Breast epithelium (tissue), 4 donors: Measurements from ENCODE around the gene ABCC4. TPM values are rescaled to one million over a fixed set of nuclear protein-coding genes. Genes with fewer than 3 reads are reported as not detected.

Experiments used
- DNase-seq, 2 donors: peaks; one replicate each; pipeline ENCODE4 v3.0.0-alpha.2; 2019; ENCODE audit warnings: low spot score in 2 of 2
- H3K27ac ChIP-seq, 2 donors: fragments of 200-600 bp; sonication (generic) in 1 of 2; one replicate each; pipeline ENCODE4 v1.5.1; 2016 to 2019; ENCODE audit warnings: mild to moderate bottlenecking in 1 of 2
- H3K27me3 ChIP-seq, 2 donors: fragments of 200-600 bp; sonication (generic) in 1 of 2; one replicate each; pipeline versions ENCODE4 v1.5.1 to v1.6.0; 2017 to 2019; ENCODE audit warnings: control low read depth in 1 of 2, mild to moderate bottlenecking in 1 of 2
- H3K36me3 ChIP-seq: fragments of 200-600 bp; one replicate; pipeline ENCODE4 v1.5.1; 2019
- H3K4me1 ChIP-seq, 2 donors: fragments of 200-600 bp; sonication (generic); one replicate each; pipeline ENCODE4 v1.5.1; 2016 to 2019; ENCODE audit warnings: control low read depth in 1 of 2
- H3K4me3 ChIP-seq, 3 donors: fragments of 200-600 bp; sonication (generic); 1 replicate in 2 of 3; 2 replicates in 1 of 3; pipeline ENCODE4 v1.5.1; 2016 to 2019; ENCODE audit warnings: mild to moderate bottlenecking in 3 of 3, moderate library complexity in 2 of 3
- H3K9me3 ChIP-seq, 2 donors: fragments of 200-600 bp; sonication (generic) in 1 of 2; one replicate each; pipeline ENCODE4 v1.5.1; 2016 to 2019; ENCODE audit warnings: control low read depth in 1 of 2
- CTCF ChIP-seq, 3 donors: fragments of 450-650 bp; IDR thresholded peaks; one replicate each; pipeline ENCODE4 v1.5.1; 2016 to 2017; ENCODE audit warnings: antibody characterized with exemption in 3 of 3, mild to moderate bottlenecking in 3 of 3, moderate library complexity in 3 of 3
- POLR2A ChIP-seq: fragments of 450-650 bp; IDR thresholded peaks from one replicate; pipeline ENCODE4 v1.6.1; 2016; ENCODE audit warnings: antibody characterized with exemption, mild to moderate bottlenecking, moderate library complexity
- POLR2AphosphoS5 ChIP-seq, 3 donors: sonication (generic); formaldehyde crosslinking; IDR thresholded peaks; one replicate each; pipeline ENCODE4 v1.6.1; 2017; ENCODE audit warnings: antibody characterized with exemption in 3 of 3
- intact Hi-C: fragments of 100-400 bp; cut with DNase I; formaldehyde crosslinking; loops from one replicate; pipeline ENCODE4 v1.15.1; 2023; ENCODE audit warnings: low total_unique reads
- total RNA-seq, 3 donors: library from RNA; depleted of rRNA; stranded (reverse); fragments of >200 nt; gene quantifications; one replicate each; pipeline ENCODE4 v1.1.0, GENCODE V29; 2016

Gene ABCC4
- total RNA-seq, 3 donors from 2014 or later: 4.1 to 6.2 (median 4.5) TPM

GRCh38 chr13:95261956-95262355 is 39.3 kb downstream of the ABCC4 start:
- DNase-seq: no peak
- Histone ChIP-seq H3K27ac (no peak overlapping the region), H3K4me1 (no peaks in the 10 kb centered on the region), H3K4me3 (no peak overlapping the region), H3K27me3 (no peaks in the 10 kb centered on the region), H3K36me3 (no peaks in the 10 kb centered on the region), H3K9me3 (no peaks in the 10 kb centered on the region)
- intact Hi-C loops: no loop called here
- no peak for TF ChIP-seq CTCF (IDR thresholded peaks at IDR 0.05)
- no peak for TF ChIP-seq POLR2AphosphoS5 (IDR thresholded peaks at IDR 0.05)
- TF ChIP-seq POLR2A: no peak

DNA sequence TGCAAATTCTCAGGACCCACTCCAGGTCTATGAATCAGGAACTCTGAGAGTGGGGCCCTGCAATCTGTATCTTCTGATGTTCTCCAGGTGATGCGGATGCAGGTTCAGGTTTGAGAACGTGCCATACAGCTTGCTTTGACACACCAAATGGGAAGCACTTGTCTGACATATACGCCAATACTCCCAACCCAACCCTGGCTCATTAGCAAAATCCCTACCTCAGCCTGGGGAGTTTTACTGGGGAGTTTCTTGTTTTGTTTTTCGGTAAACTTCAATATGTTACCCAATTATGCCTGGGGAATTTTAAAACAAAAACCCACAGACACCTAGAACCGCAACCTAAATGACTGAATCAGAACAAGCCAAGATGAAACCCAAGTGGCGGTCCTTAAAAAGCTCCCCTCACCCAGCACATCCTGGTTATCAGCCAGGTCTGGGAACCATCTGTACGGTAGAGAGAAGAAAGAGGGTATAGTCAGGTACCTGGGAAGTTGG is 41.2 kb downstream of the ABCC4 start:
- H3K27me3 ChIP-seq: no peaks in the 10 kb centered on the region
- TF ChIP-seq POLR2A (no peak), POLR2AphosphoS5 (IDR thresholded peaks at IDR 0.05) (no peak), CTCF (IDR thresholded peaks at IDR 0.05) (no peak)

DNA sequence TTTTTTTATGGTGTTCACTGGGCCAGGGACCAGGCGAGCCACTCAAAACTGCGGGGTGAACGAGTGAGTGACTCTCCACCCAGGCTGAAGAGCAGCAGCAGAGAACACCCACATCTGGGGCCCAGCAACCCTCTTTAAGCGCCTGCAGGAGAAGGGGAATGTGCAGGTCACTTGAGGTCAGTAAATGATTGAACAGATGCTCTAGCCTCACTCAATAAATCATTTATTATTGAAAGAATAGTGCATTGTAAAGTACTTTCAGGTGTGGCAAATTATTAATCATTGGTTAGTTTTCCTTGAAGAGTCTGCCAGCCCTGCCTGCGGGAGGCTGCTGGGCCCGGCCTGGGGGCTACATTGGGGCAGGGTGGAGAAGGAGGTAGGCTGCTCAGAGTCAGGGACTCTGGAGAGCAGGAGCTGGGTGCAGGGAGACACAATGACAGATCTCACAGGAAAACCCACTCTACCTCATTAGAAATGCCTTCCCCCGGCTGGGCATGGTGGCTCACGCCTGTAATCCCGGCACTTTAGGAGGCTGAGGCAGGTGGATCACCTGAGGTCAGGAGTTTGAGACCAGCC is 42.5 kb downstream of the ABCC4 start:
- no peak overlapping the region for H3K27ac ChIP-seq
- no peak overlapping the region for H3K4me3 ChIP-seq
- H3K27me3 ChIP-seq: no peaks in the 10 kb centered on the region
- H3K9me3 ChIP-seq: no peaks in the 10 kb centered on the region
- TF ChIP-seq POLR2A (no peak), CTCF (IDR thresholded peaks at IDR 0.05) (no peak), POLR2AphosphoS5 (IDR thresholded peaks at IDR 0.05) (no peak)
- no peaks in the 10 kb centered on the region for H3K36me3 ChIP-seq
- intact Hi-C loops: no loop called here
- H3K4me1 ChIP-seq: no peaks in the 10 kb centered on the region
- no peak for DNase-seq

More for the DNA sequence above, 41.2 kb downstream of the ABCC4 start:
- no peaks in the 10 kb centered on the region for H3K9me3 ChIP-seq
- no peak overlapping the region for H3K27ac ChIP-seq
- H3K36me3 ChIP-seq: no peaks in the 10 kb centered on the region
- intact Hi-C loops: no loop called here
- no peaks in the 10 kb centered on the region for H3K4me1 ChIP-seq
- H3K4me3 ChIP-seq: no peak overlapping the region
- DNase-seq: no peak

- TF ChIP-seq POLR2AphosphoS5 (IDR thresholded peaks at IDR 0.05): no peak
- no peak for TF ChIP-seq CTCF (IDR thresholded peaks at IDR 0.05)
- TF ChIP-seq POLR2A: no peak
- no peaks in the 10 kb centered on the region for H3K36me3 ChIP-seq
- no peak for DNase-seq
- no peaks in the 10 kb centered on the region for H3K27me3 ChIP-seq
- intact Hi-C loops: no loop called here
- no peaks in the 10 kb centered on the region for H3K9me3 ChIP-seq
- no peak overlapping the region for H3K27ac ChIP-seq
- H3K4me1 ChIP-seq: no peaks in the 10 kb centered on the region
- no peak overlapping the region for H3K4me3 ChIP-seq
Observed at GRCh38 chr13:95258098-95258497, 43.2 kb downstream of the ABCC4 start.

- TF ChIP-seq CTCF (IDR thresholded peaks at IDR 0.05): no peak
- no peak for TF ChIP-seq POLR2A
- TF ChIP-seq POLR2AphosphoS5 (IDR thresholded peaks at IDR 0.05): no peak
- Histone ChIP-seq H3K36me3 (no peaks in the 10 kb centered on the region), H3K4me1 (no peaks in the 10 kb centered on the region), H3K27ac (no peak overlapping the region), H3K27me3 (peaks cover 0 to 6% of the 10 kb centered on the region in 2 donors), H3K4me3 (no peak overlapping the region), H3K9me3 (no peaks in the 10 kb centered on the region)
- intact Hi-C loops: no loop called here
- DNase-seq: no peak
Observed at GRCh38 chr13:95256091-95256490, 45.2 kb downstream of the ABCC4 start.
